ENCODE results near the gene PTOV1. TPM values are rescaled to one million over a fixed set of nuclear protein-coding genes. Genes with fewer than 3 reads are reported as not detected.

The PTOV1 gene
- total RNA-seq, 4 donors from 2014 or later: 77.6 to 88.2 (median 87.0) TPM

DNA sequence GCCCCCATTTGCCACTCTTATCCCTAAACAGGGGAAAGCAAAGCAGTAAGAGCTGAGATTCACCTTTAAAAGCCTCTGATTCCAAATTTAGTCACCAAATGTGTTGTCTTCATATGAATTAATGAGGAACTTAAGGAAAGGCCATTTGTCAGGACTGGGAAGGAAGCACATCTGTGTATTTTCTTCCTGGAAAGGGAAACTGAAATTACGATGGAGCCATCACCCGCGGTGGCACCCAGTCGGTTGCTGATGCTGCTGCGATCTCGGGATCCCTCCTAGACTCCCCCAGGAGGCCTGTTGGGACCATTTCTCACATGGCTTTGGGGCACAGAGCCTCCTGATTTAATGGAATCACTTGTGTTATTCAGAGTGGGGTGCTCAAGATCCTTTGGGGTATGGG is 53.2 kb downstream of the PTOV1 start:
- Histone ChIP-seq H3K4me1 (peaks cover 0 to 7% of the 10 kb centered on the region in 2 donors), H3K36me3 (peaks cover 0 to 16% of the 10 kb centered on the region in 2 donors), H3K9me3 (no peaks in the 10 kb centered on the region), H3K27me3 (no peaks in the 10 kb centered on the region), H3K4me3 (no peak overlapping the region), H3K27ac (no peak overlapping the region)
- no peak for TF ChIP-seq POLR2A (IDR thresholded peaks at IDR 0.05)
- TF ChIP-seq, protein P1, sequence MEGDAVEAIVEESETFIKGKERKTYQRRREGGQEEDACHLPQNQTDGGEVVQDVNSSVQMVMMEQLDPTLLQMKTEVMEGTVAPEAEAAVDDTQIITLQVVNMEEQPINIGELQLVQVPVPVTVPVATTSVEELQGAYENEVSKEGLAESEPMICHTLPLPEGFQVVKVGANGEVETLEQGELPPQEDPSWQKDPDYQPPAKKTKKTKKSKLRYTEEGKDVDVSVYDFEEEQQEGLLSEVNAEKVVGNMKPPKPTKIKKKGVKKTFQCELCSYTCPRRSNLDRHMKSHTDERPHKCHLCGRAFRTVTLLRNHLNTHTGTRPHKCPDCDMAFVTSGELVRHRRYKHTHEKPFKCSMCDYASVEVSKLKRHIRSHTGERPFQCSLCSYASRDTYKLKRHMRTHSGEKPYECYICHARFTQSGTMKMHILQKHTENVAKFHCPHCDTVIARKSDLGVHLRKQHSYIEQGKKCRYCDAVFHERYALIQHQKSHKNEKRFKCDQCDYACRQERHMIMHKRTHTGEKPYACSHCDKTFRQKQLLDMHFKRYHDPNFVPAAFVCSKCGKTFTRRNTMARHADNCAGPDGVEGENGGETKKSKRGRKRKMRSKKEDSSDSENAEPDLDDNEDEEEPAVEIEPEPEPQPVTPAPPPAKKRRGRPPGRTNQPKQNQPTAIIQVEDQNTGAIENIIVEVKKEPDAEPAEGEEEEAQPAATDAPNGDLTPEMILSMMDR (IDR thresholded peaks at IDR 0.05 in 4 of 5, conservative IDR thresholded peaks at IDR 0.05 in 1 of 5): no peak
- in situ Hi-C loops (cut with MboI; ENCODE audit: low sequenced_read_pairs in 4 of 4) (no loop called here), intact Hi-C loops (cut with DNase I; ENCODE audit: low total_unique reads) (no loop called here)
- DNase-seq (no peak), ATAC-seq (no peak)

DNA sequence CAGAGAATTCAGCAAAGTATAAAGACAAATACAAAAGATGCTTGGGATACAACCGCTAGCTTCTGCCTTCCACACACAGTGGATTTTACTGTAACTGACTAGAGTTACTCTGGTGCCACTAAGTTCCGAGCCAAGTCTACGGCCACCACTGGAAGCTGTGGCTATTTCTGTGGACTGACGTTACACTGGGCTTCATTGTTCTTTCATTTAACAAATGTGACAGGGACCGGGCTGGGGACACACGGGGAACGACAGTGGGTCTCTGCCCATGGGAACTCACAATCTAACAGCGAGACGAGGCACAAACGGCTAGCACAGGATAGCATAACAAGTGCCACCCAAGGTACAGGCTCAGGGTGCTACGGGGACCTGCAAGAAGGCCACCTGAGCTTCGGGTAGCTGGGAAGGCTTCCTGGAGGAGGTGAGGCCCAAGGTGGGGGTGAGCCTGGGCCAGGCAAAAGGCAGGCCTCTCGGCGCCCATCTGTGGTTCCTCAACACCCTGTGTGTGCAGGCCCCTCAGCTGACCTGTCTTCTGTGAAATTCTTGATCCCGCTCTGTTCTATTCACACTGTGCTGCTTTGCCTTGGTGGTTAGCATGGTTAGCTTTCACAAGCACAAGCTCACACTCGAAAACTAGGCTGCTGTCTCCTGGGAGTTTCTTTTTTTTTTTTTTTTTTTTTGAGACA is 56.1 kb downstream of the PTOV1 start:
- Histone ChIP-seq H3K36me3 (peaks cover 0 to 21% of the 10 kb centered on the region in 2 donors), H3K4me3 (no peak overlapping the region), H3K4me1 (peaks cover 0 to 11% of the 10 kb centered on the region in 2 donors), H3K27ac (no peak overlapping the region), H3K27me3 (no peaks in the 10 kb centered on the region), H3K9me3 (no peaks in the 10 kb centered on the region)
- no peak for ATAC-seq
- in situ Hi-C loops (cut with MboI; ENCODE audit: low sequenced_read_pairs in 4 of 4) (no loop called here), intact Hi-C loops (cut with DNase I; ENCODE audit: low total_unique reads) (no loop called here)
- no peak for DNase-seq
- TF ChIP-seq, protein P1 (IDR thresholded peaks at IDR 0.05 in 4 of 5, conservative IDR thresholded peaks at IDR 0.05 in 1 of 5): no peak
- TF ChIP-seq POLR2A (IDR thresholded peaks at IDR 0.05): no peak

DNA sequence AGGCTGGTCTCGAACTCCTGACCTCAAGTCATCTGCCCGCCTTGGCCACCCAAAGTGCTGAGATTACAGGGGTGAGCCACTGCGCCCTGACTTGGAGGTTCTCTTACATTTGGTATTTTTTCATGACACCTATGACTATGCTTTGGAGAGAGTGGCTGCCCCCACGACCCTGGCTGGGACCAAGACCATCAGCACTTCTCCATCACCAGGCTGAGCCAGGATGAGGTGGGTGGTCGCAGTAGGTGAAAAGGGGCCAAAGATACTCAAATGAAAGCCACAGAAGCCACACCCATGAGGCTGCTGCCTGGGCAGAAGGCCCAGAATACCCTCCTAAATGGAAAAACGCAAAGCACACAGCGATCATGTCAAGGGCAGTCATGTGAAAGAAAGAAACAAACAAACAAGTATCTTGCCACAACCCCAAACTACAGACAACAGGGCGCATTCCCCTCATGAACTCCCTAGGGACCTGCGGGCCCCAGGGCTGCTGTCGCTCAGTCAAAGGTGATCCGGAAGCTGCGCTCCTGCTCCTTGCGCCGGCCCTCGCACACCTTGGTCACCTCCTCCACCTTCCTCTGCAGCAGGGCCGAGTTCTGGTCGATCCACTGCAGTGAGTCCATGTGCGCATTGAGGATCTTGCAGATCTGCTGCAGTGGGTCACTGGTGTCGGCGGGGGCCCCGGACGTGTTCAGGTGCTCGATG is 56.9 kb downstream of the PTOV1 start:
- intact Hi-C loops (cut with DNase I; ENCODE audit: low total_unique reads) (no loop called here), in situ Hi-C loops (cut with MboI; ENCODE audit: low sequenced_read_pairs in 4 of 4) (no loop called here)
- H3K4me3 ChIP-seq: no peak overlapping the region
- no peaks in the 10 kb centered on the region for H3K27me3 ChIP-seq
- ATAC-seq (no peak), DNase-seq (no peak)
- no peak overlapping the region for H3K27ac ChIP-seq
- TF ChIP-seq POLR2A (IDR thresholded peaks at IDR 0.05): no peak
- TF ChIP-seq, protein P1 (IDR thresholded peaks at IDR 0.05 in 4 of 5, conservative IDR thresholded peaks at IDR 0.05 in 1 of 5): no peak
- peaks cover 0 to 26% of the 10 kb centered on the region in 2 donors for H3K36me3 ChIP-seq
- peaks cover 0 to 11% of the 10 kb centered on the region in 2 donors for H3K4me1 ChIP-seq
- no peaks in the 10 kb centered on the region for H3K9me3 ChIP-seq

DNA sequence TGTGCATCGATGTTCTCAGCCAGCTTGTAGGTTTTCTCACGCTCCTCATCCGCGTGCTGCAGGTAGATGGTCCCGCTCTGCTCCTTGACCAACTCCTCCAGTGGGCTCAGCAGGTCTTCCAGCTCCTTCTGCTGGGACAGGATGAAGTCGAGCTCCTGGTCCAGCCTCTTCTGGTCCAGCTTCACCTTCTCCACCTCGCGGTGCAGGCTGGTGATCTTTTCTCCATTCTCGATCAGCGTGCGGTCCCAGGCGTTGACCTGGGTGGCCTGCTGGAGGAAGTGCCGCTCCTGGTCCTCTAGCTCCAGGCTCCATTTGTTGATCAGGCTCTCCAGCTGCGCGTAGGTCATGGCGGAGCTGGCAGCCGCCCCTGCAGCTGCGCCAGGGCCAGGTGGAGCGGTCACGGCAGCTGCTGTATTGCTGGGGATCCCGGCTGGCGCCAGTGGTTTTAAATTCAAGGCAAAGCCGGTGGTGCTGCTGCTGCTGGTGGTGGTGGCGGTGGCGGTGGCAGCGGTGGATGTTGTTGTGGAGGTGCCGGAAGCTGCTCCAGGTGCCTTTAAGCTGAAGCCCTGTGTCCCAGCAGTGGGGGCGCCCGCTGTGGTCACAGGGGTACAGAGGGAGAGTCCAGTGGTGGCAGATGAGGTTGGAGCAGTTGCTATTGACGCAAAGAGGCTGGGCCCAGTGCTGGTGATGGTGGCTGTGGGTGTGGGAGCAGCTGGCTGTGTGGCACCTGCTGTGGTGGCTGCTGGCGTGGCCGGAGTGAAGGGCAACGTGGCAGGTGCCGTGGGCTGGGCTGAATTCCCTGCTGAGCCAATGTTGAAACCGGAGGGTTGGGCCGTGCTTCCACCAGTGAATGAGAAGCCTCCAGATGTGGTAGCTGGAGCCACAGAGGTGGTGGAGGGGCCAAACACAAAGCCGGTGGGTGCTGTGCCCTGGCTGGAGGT is 57.8 kb downstream of the PTOV1 start:
- Histone ChIP-seq H3K27me3 (no peaks in the 10 kb centered on the region), H3K9me3 (no peaks in the 10 kb centered on the region), H3K36me3 (peaks cover 0 to 30% of the 10 kb centered on the region in 2 donors), H3K4me1 (peaks cover 0 to 11% of the 10 kb centered on the region in 2 donors), H3K27ac (no peak overlapping the region), H3K4me3 (no peak overlapping the region)
- DNase-seq (no peak), ATAC-seq (no peak)
- intact Hi-C loops (cut with DNase I; ENCODE audit: low total_unique reads) (no loop called here), in situ Hi-C loops (cut with MboI; ENCODE audit: low sequenced_read_pairs in 4 of 4) (no loop called here)
- TF ChIP-seq, protein P1 (IDR thresholded peaks at IDR 0.05 in 4 of 5, conservative IDR thresholded peaks at IDR 0.05 in 1 of 5): no peak
- TF ChIP-seq POLR2A (IDR thresholded peaks at IDR 0.05): no peak
